Activated gamma-delta T cell treated with Interleukin-2 at 50 U/mL for 16 hours (primary cell): ENCODE data around the gene ZBTB34.
A peak's percentile ranks its signal among the peaks of the same experiment; 100 is the strongest.
"Not testable (repeated sequence)": the region's sequence is repeated elsewhere in the genome, so short reads cannot be mapped to it uniquely, and the experiment has no call there.

Source experiments
- DNase-seq: peaks from one replicate; pipeline ENCODE4 v3.0.0-alpha.2; 2020

ZBTB34 gene

GRCh38 chr9:126860077-126860756, at the start of gene ZBTB34:
TSS of gene ZBTB34 (plus strand) at chr9:126860639. CDS start at chr9:126879400, 18,761 bp downstream.
- peak; percentile 71 for DNase-seq

- DNase-seq = no peak
These were observed 47.4 kb upstream of the ZBTB34 start for GRCh38 chr9:126813072-126813471.

GRCh38 chr9:126814091-126814490, 46.3 kb upstream of the ZBTB34 start:
- no peak for DNase-seq

- DNase-seq = not testable (repeated sequence)
These were observed 42.8 kb upstream of the ZBTB34 start for GRCh38 chr9:126817615-126818014.

GRCh38 chr9:126818482-126818881, 42.0 kb upstream of the ZBTB34 start:
- no peak for DNase-seq

GRCh38 chr9:126819482-126819881, 41.0 kb upstream of the ZBTB34 start:
- no peak for DNase-seq

GRCh38 chr9:126822278-126822677, 38.2 kb upstream of the ZBTB34 start:
- DNase-seq = no peak

GRCh38 chr9:126822873-126823272, 37.6 kb upstream of the ZBTB34 start:
- DNase-seq = no peak

GRCh38 chr9:126824052-126824451, 36.4 kb upstream of the ZBTB34 start:
- DNase-seq = not testable (repeated sequence)

- no peak for DNase-seq
These were observed 33.2 kb upstream of the ZBTB34 start for GRCh38 chr9:126827227-126827626.

- DNase-seq = no peak
These were observed 31.4 kb upstream of the ZBTB34 start for GRCh38 chr9:126829035-126829434.

GRCh38 chr9:126830827-126831226, 29.6 kb upstream of the ZBTB34 start:
- DNase-seq = no peak

GRCh38 chr9:126832440-126832839, 28.0 kb upstream of the ZBTB34 start:
- DNase-seq = no peak

GRCh38 chr9:126833020-126833419, 27.4 kb upstream of the ZBTB34 start:
- DNase-seq = no peak

- DNase-seq = no peak
These were observed 26.6 kb upstream of the ZBTB34 start for GRCh38 chr9:126833710-126834345.

- DNase-seq = no peak
These were observed 25.8 kb upstream of the ZBTB34 start for GRCh38 chr9:126834672-126835071.

- DNase-seq = no peak
These were observed 24.2 kb upstream of the ZBTB34 start for GRCh38 chr9:126836216-126836615.

- no peak for DNase-seq
These were observed 22.2 kb upstream of the ZBTB34 start for GRCh38 chr9:126838055-126838811.

- DNase-seq = no peak
These were observed 21.5 kb upstream of the ZBTB34 start for GRCh38 chr9:126838895-126839294.

GRCh38 chr9:126839301-126839700, 21.1 kb upstream of the ZBTB34 start:
- DNase-seq = no peak

- DNase-seq = no peak
These were observed 18.1 kb upstream of the ZBTB34 start for GRCh38 chr9:126842220-126842842.

GRCh38 chr9:126842977-126843799, 17.3 kb upstream of the ZBTB34 start:
- no peak for DNase-seq

GRCh38 chr9:126844085-126844484, 16.4 kb upstream of the ZBTB34 start:
- no peak for DNase-seq
